ENCODE data around the gene CFAP299. TPM values are rescaled to one million over a fixed set of nuclear protein-coding genes. Genes with fewer than 3 reads are reported as not detected.

Gene CFAP299
- total and polyA plus RNA-seq, 2 of the 8 experiments (the other 6 are each of a cell fraction or from before 2014, with no cell fraction given): not detected

DNA sequence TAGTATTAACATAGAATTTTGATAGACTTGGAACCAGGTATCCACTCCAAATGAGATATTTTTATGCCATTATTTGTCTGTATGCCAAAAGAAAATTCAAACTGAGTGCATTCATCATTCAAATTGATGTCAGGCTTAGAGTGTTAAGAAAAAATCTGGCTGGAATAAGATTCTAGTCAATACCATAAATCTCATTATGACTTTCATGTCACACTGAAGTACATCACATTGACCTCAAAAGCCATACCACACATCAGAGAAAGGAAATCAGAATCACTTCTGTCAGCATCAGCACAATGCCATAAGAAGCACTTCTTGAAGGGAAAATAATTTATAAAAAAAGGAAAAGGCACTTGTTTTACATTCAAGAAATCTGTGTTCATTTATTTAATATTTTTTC, 575.9 kb downstream of the CFAP299 start (continued):
- no peak for TF ChIP-seq CTCF (IDR thresholded peaks at IDR 0.05; ENCODE audit: control extremely low read depth in 1 of 3, insufficient read depth in 1 of 3, low read depth in 1 of 3, low read length in 3 of 3)
